ENCODE measurements around the gene RNGTT.

DNA sequence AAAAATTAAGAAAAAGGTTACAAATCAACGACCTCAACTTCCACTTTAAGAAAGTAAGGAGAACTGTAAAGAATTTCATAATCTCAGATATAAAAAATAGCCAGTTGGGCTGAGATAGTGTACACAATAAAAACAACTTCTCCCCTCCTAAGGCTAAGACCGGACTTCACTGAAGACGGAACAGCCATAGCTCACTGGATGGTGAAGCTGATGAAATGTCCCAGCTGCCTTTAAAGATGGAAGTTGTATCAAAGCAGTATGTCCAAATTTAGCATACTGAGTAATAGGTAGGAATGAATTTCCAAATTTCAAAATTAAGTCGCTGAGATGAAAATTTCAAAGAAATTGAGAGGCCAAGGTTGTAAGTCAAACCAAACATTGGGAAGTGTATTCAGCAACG is 153.3 kb downstream of the RNGTT start:
- TF ChIP-seq, protein P1, sequence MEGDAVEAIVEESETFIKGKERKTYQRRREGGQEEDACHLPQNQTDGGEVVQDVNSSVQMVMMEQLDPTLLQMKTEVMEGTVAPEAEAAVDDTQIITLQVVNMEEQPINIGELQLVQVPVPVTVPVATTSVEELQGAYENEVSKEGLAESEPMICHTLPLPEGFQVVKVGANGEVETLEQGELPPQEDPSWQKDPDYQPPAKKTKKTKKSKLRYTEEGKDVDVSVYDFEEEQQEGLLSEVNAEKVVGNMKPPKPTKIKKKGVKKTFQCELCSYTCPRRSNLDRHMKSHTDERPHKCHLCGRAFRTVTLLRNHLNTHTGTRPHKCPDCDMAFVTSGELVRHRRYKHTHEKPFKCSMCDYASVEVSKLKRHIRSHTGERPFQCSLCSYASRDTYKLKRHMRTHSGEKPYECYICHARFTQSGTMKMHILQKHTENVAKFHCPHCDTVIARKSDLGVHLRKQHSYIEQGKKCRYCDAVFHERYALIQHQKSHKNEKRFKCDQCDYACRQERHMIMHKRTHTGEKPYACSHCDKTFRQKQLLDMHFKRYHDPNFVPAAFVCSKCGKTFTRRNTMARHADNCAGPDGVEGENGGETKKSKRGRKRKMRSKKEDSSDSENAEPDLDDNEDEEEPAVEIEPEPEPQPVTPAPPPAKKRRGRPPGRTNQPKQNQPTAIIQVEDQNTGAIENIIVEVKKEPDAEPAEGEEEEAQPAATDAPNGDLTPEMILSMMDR (IDR thresholded peaks at IDR 0.05): no peak
- TF ChIP-seq EP300 (IDR thresholded peaks at IDR 0.05) (no peak), POLR2A (IDR thresholded peaks at IDR 0.05) (no peak), POLR2AphosphoS5 (IDR thresholded peaks at IDR 0.05) (no peak)
